SK-N-MC (cell line): ENCODE measurements around the gene DNTTIP2.
A peak's percentile ranks its signal among the peaks of the same experiment; 100 is the strongest.

Experiments used
- DNase-seq: peaks from one replicate; pipeline ENCODE4 v3.0.0-alpha.2; 2011; ENCODE audit warnings: low read depth, low spot score
- H3K27ac ChIP-seq: fragments of 200-600 bp; sonication (generic); 2 replicates; pipeline ENCODE4 v1.5.1; 2016; ENCODE audit warnings: mixed run types
- H3K36me3 ChIP-seq: fragments of 200-600 bp; sonication (generic); 2 replicates; pipeline ENCODE4 v1.6.1; 2017; ENCODE audit warnings: antibody characterized with exemption, low read length, mixed read lengths; ENCODE audit not compliant: insufficient read depth
- H3K4me3 ChIP-seq: fragments of 200-600 bp; sonication (generic); 2 replicates; pipeline ENCODE4 v1.5.1; 2016
- H3K9ac ChIP-seq: fragments of 200-600 bp; sonication (generic); 2 replicates; pipeline ENCODE4 v1.8.0; 2017; ENCODE audit warnings: mixed run types, mixed read lengths; ENCODE audit not compliant: insufficient read length
- H3K9me3 ChIP-seq: fragments of 200-600 bp; sonication (generic); 2 replicates; pipeline ENCODE4 v1.6.1; 2017; ENCODE audit warnings: low read depth, mild to moderate bottlenecking, antibody characterized with exemption, low read length, moderate library complexity, mixed read lengths
- EZH2 ChIP-seq: fragments of 200-600 bp; sonication (generic); IDR thresholded peaks from one replicate; pipeline ENCODE4 v1.6.1; 2017; ENCODE audit warnings: antibody characterized with exemption
- FOXP2 ChIP-seq: optimal IDR thresholded peaks from 2 replicates; pipeline ENCODE3; 2011; ENCODE audit warnings: mild to moderate bottlenecking, moderate library complexity; ENCODE audit not compliant: insufficient read depth; ENCODE audit errors: extremely low read length, control extremely low read depth
- POLR2AphosphoS5 ChIP-seq: IDR thresholded peaks from 2 replicates; pipeline ENCODE4 v1.6.1; 2012; ENCODE audit warnings: mild to moderate bottlenecking, low read depth, low read length, borderline replicate concordance

The DNTTIP2 gene

DNA sequence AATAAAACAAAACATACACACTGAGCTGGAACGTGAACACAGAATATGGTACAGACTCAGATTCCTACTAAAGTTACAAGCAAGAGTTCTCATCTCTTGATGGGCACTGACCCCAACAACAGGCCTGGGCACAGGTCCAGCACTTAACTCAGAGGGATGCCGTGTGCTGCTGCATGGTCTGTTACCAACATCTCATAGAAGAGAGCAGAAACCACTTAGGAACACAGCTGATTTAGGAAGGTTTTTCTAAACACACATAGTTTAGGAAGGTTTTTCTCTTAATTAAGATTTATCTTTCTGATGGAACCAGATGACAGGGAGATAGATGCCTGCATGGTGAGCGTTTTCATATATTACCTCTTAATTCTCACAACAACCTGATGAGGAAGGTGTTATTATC, 28.7 kb upstream of the DNTTIP2 start:
- H3K9me3 ChIP-seq: no peaks in the 10 kb centered on the region
- H3K36me3 ChIP-seq: no peaks in the 10 kb centered on the region
- DNase-seq: no peak
- peak overlapping the region; percentile 92 for H3K4me3 ChIP-seq
- peak overlapping the region; percentile 83 for H3K9ac ChIP-seq
- TF ChIP-seq EZH2: no peak
- no peak for TF ChIP-seq FOXP2
- TF ChIP-seq POLR2AphosphoS5: no peak
- no peak overlapping the region for H3K27ac ChIP-seq

DNA sequence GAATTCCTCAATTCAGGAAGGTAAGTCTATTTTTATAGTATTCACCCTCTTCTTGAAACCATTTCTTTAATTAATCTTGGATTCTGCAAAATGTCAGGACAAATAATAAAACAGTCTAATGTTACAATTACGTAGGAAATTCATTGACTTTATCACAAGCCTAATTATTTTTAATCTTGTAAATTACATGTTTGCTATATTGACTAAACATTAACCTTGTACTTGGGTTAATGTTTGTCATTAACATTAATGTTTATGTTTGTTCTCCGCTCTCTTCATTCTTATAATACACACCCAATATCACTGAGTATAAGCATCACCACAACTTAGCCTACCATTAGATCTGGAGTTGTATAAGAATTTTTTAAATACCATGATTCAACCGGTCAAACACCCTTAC, 27.5 kb upstream of the DNTTIP2 start:
- no peak overlapping the region for H3K9ac ChIP-seq
- H3K36me3 ChIP-seq: no peaks in the 10 kb centered on the region
- no peak overlapping the region for H3K4me3 ChIP-seq
- TF ChIP-seq POLR2AphosphoS5 (no peak), FOXP2 (no peak), EZH2 (no peak)
- no peak for DNase-seq
- H3K9me3 ChIP-seq: no peaks in the 10 kb centered on the region
- H3K27ac ChIP-seq: no peak overlapping the region

DNA sequence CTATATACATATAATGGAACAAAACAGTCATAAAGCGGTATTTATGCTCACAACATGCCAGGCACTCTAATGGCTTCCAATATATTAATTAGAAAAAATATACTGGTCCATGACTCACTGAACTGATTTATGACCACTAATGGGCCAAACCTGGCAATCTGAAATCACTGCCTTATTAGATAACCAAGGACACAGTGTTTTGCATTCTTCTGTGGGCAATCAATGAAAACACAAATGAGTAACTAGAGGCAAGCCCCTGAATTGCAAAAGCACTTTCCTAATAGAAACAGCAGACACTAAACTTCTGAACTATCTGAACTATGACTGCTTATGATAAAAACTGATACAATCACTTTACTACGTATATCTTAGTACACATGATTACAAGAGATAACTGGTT, 26.7 kb upstream of the DNTTIP2 start:
- DNase-seq: no peak
- no peak overlapping the region for H3K9ac ChIP-seq
- H3K9me3 ChIP-seq: no peaks in the 10 kb centered on the region
- no peak overlapping the region for H3K27ac ChIP-seq
- H3K4me3 ChIP-seq: no peak overlapping the region
- TF ChIP-seq EZH2 (no peak), POLR2AphosphoS5 (no peak), FOXP2 (no peak)
- H3K36me3 ChIP-seq: peaks cover 2% of the 10 kb centered on the region; the same call in 1 of the 2 replicates

DNA sequence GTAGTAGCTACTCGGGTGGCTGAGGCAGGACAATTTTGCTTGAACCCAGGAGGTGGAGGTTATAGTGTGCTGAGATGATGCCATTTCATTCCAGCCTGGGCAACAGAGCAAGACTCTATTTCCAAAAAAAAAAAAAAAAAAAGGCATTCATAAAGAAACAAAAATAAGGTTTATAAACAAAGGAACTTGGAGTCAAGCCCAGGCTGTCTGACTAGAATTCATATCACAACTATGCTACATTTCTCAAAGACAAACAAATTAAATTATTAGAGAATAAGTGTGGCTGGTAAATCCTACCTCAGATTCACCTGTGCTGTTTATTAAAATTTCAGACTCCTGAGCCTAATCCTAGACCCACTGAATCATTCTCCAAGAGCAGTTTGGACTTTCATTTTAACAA, 26.0 kb upstream of the DNTTIP2 start:
- DNase-seq: no peak
- Histone ChIP-seq H3K36me3 (peaks cover 6% of the 10 kb centered on the region), H3K9me3 (no peaks in the 10 kb centered on the region), H3K9ac (no peak overlapping the region), H3K4me3 (peak overlapping the region; percentile 67), H3K27ac (peak overlapping the region; percentile 92)
- TF ChIP-seq FOXP2 (no peak), EZH2 (no peak), POLR2AphosphoS5 (no peak)

DNA sequence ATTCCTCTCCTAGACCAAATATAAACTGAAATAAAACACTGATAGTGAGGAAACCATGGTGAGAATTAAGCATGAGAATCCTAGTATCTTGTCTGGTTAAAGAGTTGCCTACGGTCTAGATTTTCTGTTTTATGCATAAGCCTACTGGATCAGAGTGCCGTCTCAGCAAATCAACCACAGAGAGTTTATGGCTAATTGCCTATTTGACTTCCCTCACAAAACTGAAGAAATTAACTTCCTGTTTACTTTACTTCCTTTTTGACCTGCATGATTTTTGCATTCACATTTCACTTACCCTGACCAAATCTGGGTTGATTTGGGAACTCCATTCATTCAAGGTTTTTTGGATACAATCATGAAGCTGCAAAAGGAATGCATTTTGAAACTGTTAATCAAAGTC, 25.2 kb upstream of the DNTTIP2 start:
- Histone ChIP-seq H3K9me3 (no peaks in the 10 kb centered on the region), H3K4me3 (peak overlapping the region; percentile 67), H3K9ac (peak overlapping the region; percentile 40), H3K36me3 (peaks cover 8% of the 10 kb centered on the region), H3K27ac (peak overlapping the region; percentile 92)
- DNase-seq: peak; percentile 78
- TF ChIP-seq POLR2AphosphoS5 (peak; percentile 53; the same call in 1 of the 2 replicates), FOXP2 (peak; percentile 28), EZH2 (no peak)

DNA sequence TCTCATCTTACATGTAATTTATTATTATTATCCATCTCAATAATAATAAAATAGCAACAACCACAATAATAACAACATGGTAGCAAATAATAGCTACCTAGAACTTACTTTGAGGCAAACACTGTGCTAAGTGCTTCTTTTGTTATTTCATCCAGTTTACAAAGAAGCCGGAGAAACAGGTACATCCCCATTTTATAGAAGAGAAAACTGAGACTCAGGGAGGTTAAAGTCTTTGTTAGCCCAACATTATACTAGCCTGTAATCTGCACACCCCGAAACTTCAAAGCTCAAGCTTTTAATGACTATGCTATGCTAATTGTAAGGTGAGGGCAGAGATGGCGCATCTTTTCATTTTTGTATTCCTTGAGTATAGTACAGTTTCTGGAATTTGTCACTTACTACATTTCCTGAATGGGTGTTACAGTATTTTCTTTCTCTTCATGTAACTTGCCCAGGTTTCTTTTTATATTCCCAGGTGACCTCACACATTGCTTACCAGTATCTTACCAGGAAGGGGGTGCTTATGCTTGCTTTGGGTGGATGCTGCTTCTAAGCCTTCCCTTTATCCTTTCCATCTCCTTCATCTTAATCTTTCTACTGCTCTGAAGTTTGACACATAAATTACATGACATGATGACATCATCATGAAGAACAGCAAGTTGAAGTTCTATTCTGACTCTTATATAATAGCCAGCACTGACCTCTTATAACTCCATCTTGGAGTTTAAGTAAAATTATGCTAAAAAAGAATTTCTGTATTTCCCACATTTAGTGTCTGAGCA, 21.9 kb upstream of the DNTTIP2 start:
- Histone ChIP-seq H3K27ac (no peak overlapping the region), H3K36me3 (peaks cover 23% of the 10 kb centered on the region), H3K9ac (no peak overlapping the region), H3K9me3 (no peaks in the 10 kb centered on the region), H3K4me3 (no peak overlapping the region)
- DNase-seq: no peak
- no peak for TF ChIP-seq POLR2AphosphoS5
- no peak for TF ChIP-seq EZH2
- TF ChIP-seq FOXP2: no peak

DNA sequence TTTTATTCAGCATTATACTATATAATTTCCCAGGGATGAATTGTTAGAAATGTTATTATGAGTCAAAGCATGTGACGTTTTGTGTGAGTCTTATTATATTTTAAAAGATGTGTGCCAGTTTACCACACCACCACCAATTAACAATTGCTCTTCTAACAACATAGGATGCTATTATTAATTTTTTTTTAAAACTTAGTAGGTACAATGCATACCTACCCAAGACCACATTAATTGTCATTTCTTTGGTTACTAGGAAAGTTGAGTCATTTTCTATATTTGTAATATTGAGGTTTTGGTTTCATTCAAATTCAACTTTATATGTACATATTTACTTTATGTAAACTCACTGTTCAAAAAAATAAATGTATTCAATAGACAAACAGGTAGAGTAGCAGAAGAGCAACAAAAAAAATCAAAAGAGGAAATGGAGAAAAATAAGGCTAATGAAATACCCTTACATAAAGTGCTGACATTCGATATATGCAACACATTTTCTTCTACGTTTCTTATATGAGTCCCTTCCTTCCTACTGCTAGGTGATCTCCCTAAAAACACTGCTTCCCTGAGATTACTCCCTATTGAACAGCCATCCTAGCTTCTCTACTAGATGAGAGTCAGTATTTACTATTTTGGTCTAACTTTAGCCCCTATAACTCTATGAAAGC, 20.7 kb upstream of the DNTTIP2 start:
- H3K4me3 ChIP-seq: no peak overlapping the region
- DNase-seq: no peak
- H3K9me3 ChIP-seq: no peaks in the 10 kb centered on the region
- TF ChIP-seq FOXP2 (no peak), EZH2 (no peak), POLR2AphosphoS5 (no peak)
- H3K27ac ChIP-seq: no peak overlapping the region
- H3K9ac ChIP-seq: no peak overlapping the region
- peaks cover 23% of the 10 kb centered on the region for H3K36me3 ChIP-seq

DNA sequence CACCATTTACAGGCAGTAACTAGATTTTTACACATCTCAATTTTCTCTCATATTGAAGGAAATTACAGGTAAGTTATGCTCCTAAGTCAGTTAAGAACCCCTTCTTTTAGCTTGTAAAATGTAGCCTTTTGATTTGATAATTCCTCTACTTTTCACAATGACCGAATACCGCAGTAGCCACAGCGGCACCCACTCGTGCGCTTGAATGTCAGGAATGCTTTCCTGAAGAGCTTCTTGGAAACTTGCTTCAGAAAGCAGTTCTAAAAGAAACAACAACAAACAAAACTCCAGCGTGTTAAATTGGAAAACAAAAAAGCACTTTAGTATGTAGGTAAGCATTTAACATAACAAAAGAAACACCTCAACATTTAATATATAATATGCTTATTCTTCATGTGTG, 9.9 kb upstream of the DNTTIP2 start:
- H3K36me3 ChIP-seq: peaks cover 11% of the 10 kb centered on the region
- no peak for DNase-seq
- no peak overlapping the region for H3K27ac ChIP-seq
- H3K9ac ChIP-seq: no peak overlapping the region
- H3K9me3 ChIP-seq: no peaks in the 10 kb centered on the region
- no peak for TF ChIP-seq EZH2
- TF ChIP-seq POLR2AphosphoS5: no peak
- no peak for TF ChIP-seq FOXP2
- no peak overlapping the region for H3K4me3 ChIP-seq

DNA sequence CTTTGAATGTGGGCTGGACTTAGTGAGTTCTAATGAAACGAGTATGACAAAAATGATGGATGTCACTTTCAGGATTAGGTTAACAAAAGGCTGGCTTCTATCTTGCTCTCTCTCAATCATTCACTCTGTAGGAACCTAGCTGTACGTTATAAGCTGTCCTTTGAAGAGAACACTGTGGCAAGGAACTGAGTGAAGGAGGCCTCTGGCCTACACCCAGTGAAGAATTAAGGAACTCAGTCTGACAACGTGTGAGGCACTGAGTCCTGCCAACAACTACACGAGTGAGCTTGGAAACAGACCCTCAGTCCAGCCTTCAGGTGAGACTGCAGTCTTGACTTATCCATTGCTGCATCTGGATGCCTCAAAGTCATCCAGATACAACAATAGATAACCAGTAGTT, 3.3 kb upstream of the DNTTIP2 start:
- TF ChIP-seq FOXP2 (no peak), EZH2 (no peak), POLR2AphosphoS5 (no peak)
- no peak for DNase-seq
- Histone ChIP-seq H3K36me3 (peaks cover 8% of the 10 kb centered on the region), H3K9me3 (no peaks in the 10 kb centered on the region), H3K9ac (no peak overlapping the region), H3K4me3 (no peak overlapping the region), H3K27ac (no peak overlapping the region)
